ENCODE results near the gene ZBP1. TPM values are rescaled to one million over a fixed set of nuclear protein-coding genes. Genes with fewer than 3 reads are reported as not detected.

The ZBP1 gene
- total and polyA plus RNA-seq, 7 donors = 0.36 to 17.2 (median 1.2) TPM; not detected in 2

DNA sequence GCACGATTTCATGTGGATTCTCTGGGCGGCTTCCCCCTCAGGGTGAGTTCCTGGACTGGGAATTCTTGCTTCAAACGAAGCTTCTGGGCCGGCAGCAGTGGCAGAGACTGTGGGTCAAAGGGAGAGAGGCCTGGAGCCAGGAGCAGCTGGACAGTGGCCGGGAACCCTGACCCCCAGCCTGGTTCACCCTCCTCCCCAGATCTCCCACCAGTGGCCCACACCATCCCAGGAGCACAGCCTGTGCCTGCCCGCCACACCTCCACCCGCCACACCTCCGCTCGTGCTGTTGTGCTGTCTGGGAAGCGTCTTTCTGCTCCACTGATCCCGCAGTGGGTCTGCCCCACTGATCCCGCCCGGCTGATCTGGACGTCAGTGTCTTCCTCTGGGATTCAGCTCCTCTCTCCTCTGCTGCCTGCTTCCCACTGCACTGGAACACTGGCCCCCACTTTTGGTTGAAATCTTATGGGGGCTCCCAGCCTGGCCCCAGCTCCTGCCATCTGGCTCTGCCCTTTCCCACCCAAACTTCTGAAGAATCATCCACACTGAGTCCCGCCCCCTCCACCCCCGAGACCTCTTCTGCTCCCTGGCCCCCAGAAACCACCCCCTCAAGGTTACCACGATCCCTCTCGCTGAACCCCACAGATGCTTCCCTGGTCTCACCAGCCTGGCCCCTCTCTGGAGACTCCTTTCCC lies 9.8 kb downstream of the ZBP1 start:
- intact Hi-C loops (cut with DNase I) = no loop called here
- H3K27ac ChIP-seq = no peak overlapping the region
- H3K4me3 ChIP-seq = no peak overlapping the region
- no peaks in the 10 kb centered on the region for H3K9me3 ChIP-seq
- 90 to 93% methylated on average over 18 of the region's 18 CpGs for WGBS, 2 donors
- TF ChIP-seq EP300 (IDR thresholded peaks at IDR 0.05) (no peak), POLR2A (IDR thresholded peaks at IDR 0.05) (no peak), POLR2AphosphoS5 (IDR thresholded peaks at IDR 0.05) (no peak)
- TF ChIP-seq, protein P1, sequence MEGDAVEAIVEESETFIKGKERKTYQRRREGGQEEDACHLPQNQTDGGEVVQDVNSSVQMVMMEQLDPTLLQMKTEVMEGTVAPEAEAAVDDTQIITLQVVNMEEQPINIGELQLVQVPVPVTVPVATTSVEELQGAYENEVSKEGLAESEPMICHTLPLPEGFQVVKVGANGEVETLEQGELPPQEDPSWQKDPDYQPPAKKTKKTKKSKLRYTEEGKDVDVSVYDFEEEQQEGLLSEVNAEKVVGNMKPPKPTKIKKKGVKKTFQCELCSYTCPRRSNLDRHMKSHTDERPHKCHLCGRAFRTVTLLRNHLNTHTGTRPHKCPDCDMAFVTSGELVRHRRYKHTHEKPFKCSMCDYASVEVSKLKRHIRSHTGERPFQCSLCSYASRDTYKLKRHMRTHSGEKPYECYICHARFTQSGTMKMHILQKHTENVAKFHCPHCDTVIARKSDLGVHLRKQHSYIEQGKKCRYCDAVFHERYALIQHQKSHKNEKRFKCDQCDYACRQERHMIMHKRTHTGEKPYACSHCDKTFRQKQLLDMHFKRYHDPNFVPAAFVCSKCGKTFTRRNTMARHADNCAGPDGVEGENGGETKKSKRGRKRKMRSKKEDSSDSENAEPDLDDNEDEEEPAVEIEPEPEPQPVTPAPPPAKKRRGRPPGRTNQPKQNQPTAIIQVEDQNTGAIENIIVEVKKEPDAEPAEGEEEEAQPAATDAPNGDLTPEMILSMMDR (IDR thresholded peaks at IDR 0.05) = no peak
- H3K36me3 ChIP-seq = no peaks in the 10 kb centered on the region
- no peak for DNase-seq
- H3K27me3 ChIP-seq = peaks cover 0 to 24% (median 5%) of the 10 kb centered on the region in 3 donors
- H3K4me1 ChIP-seq = no peaks in the 10 kb centered on the region

DNA sequence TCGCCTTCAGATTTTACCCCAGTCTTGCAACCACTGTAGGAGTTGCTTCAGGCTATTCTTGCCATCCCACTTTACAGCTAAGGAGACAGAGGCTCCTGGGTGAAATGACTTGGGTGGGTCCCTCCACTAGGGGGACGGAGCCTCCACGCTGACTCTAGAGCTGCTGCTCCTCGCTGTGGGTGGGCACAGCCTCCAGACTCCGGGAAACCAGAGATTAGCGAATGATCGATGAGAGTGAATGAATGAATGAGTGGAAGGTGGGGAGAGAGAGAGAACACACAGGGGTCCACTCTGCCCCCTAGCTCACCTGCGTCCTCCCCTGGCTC lies 10.4 kb downstream of the ZBP1 start:
- no peaks in the 10 kb centered on the region for H3K36me3 ChIP-seq
- TF ChIP-seq POLR2A (IDR thresholded peaks at IDR 0.05) (no peak), EP300 (IDR thresholded peaks at IDR 0.05) (no peak), POLR2AphosphoS5 (IDR thresholded peaks at IDR 0.05) (no peak)
- TF ChIP-seq, protein P1 (IDR thresholded peaks at IDR 0.05) = no peak
- peaks cover 0 to 24% (median 5%) of the 10 kb centered on the region in 3 donors for H3K27me3 ChIP-seq
- DNase-seq = no peak
- intact Hi-C loops (cut with DNase I) = no loop called here
- H3K4me1 ChIP-seq = no peaks in the 10 kb centered on the region
- H3K4me3 ChIP-seq = no peak overlapping the region
- no peaks in the 10 kb centered on the region for H3K9me3 ChIP-seq
- 96 to 97% methylated on average over 8 of the region's 8 CpGs for WGBS, 2 donors
- no peak overlapping the region for H3K27ac ChIP-seq

DNA sequence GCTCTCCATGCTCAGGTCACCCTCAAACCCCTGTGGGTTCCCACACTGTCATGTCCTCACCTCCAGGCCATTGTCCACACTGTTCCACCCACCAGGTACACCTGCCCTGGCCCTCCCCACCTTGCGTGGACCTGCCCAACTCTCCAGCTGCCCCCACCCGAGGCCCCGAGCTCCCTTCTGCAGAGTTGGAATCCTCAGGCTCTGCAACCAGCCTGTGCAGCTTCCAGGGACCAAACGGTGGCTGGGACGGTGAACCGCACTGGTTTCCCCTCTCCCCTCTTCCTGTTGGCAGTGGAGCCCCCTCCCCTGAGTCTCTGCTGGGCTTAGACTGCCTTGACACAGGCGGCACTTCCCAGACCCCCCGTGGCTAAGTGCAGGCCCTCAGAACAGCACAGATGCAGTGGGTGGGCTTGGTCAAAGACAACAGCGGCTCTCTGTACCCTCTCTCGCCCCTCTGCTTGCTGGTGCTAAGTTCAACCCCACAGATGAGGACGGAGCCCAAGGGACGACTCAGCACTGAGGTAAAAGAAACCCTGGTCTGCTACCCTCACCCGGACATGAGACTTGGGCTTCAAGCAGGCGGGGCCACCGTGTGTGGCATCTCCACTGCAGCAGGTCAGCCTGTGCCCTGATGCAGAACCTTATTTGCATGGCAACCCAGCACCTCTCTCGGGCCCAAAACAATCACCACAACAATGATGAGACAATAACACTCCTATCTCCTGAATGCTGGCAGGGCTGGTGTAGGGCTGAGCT lies 11.0 kb downstream of the ZBP1 start:
- no peaks in the 10 kb centered on the region for H3K4me1 ChIP-seq
- no peaks in the 10 kb centered on the region for H3K36me3 ChIP-seq
- TF ChIP-seq POLR2AphosphoS5 (IDR thresholded peaks at IDR 0.05) (no peak), EP300 (IDR thresholded peaks at IDR 0.05) (no peak), POLR2A (IDR thresholded peaks at IDR 0.05) (no peak)
- TF ChIP-seq, protein P1 (IDR thresholded peaks at IDR 0.05) = no peak
- WGBS, 2 donors = 85 to 89% methylated on average over 16 of the region's 16 CpGs
- no peak overlapping the region for H3K4me3 ChIP-seq
- no peak overlapping the region for H3K27ac ChIP-seq
- peak; percentile 42 for DNase-seq
- H3K27me3 ChIP-seq = peaks cover 0 to 24% (median 5%) of the 10 kb centered on the region in 3 donors
- H3K9me3 ChIP-seq = no peaks in the 10 kb centered on the region
- intact Hi-C loops (cut with DNase I) = no loop called here

DNA sequence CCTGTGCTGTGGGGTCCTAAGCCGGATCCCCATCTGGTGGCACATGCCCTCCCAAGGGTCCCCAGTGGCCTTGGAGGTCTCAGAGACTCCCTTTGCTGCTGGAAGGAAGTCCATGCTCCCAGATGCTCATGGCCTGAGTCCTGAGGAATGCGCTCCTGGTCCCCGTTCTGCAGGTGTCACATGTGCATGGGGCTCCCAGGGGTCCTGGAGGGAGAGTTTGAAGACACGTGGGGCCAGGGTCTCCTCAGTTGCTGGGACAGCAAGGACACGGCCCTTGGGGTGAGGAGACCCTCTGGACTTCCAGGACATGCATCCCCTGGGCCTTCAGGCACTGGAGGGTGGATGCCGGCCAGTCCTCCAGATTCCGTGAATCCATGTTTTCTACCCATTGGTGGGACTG lies 11.7 kb downstream of the ZBP1 start:
- TF ChIP-seq POLR2AphosphoS5 (IDR thresholded peaks at IDR 0.05) (no peak), POLR2A (IDR thresholded peaks at IDR 0.05) (no peak), EP300 (IDR thresholded peaks at IDR 0.05) (no peak)
- TF ChIP-seq, protein P1 (IDR thresholded peaks at IDR 0.05) = no peak
- Histone ChIP-seq H3K4me3 (no peak overlapping the region), H3K9me3 (no peaks in the 10 kb centered on the region), H3K36me3 (no peaks in the 10 kb centered on the region), H3K27me3 (peaks cover 0 to 24% (median 5%) of the 10 kb centered on the region in 3 donors), H3K4me1 (no peaks in the 10 kb centered on the region), H3K27ac (no peak overlapping the region)
- DNase-seq = peak; percentile 39
- 82 to 94% methylated on average over 7 of the region's 7 CpGs for WGBS, 2 donors
- intact Hi-C loops (cut with DNase I) = no loop called here
